22Rv1 (cell line): Measurements from ENCODE around the gene NBPF10.
"Not testable (repeated sequence)": the region's sequence is repeated elsewhere in the genome, so short reads cannot be mapped to it uniquely, and the experiment has no call there.

Experiments
- ZFX ChIP-seq: fragments of 450-650 bp; IDR thresholded peaks from 2 replicates; pipeline ENCODE4 v1.6.1; 2017; ENCODE audit warnings: antibody characterized with exemption, borderline replicate concordance
- TF ChIP-seq, protein P1 (sequence below): fragments of 450-650 bp; IDR thresholded peaks from 2 replicates; pipeline ENCODE4 v1.5.1; 2017; ENCODE audit warnings: mild to moderate bottlenecking

DNA sequence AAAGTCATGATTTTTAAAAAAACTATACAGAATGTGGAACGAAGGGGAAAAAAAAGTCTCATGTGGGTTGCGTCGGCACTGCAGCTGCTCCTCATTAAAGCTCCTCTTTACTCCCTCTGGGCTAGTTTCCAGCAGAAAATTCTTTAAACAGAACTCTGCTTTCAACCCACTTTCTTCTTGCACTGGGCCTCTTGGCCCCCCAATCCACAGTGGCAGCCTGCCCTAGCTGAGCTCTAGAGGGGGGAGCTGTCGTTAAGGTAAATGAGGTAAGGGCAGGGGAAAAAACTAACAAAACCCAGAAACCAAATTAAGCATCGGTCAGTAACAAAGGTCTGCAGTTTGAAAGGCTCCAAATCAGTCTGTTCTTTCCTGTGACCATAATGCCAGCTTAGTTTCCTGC lies 29.9 kb upstream of the NBPF10 start:
- TF ChIP-seq, protein P1, sequence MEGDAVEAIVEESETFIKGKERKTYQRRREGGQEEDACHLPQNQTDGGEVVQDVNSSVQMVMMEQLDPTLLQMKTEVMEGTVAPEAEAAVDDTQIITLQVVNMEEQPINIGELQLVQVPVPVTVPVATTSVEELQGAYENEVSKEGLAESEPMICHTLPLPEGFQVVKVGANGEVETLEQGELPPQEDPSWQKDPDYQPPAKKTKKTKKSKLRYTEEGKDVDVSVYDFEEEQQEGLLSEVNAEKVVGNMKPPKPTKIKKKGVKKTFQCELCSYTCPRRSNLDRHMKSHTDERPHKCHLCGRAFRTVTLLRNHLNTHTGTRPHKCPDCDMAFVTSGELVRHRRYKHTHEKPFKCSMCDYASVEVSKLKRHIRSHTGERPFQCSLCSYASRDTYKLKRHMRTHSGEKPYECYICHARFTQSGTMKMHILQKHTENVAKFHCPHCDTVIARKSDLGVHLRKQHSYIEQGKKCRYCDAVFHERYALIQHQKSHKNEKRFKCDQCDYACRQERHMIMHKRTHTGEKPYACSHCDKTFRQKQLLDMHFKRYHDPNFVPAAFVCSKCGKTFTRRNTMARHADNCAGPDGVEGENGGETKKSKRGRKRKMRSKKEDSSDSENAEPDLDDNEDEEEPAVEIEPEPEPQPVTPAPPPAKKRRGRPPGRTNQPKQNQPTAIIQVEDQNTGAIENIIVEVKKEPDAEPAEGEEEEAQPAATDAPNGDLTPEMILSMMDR, result not testable (repeated sequence)
- TF ChIP-seq ZFX, result not testable (repeated sequence)
